ENCODE results near the gene PLB1. TPM values are rescaled to one million over a fixed set of nuclear protein-coding genes. Genes with fewer than 3 reads are reported as not detected.
A peak's percentile ranks its signal among the peaks of the same experiment; 100 is the strongest.

PLB1 gene
- polyA plus RNA-seq, 1 experiment: 1.4 TPM

DNA sequence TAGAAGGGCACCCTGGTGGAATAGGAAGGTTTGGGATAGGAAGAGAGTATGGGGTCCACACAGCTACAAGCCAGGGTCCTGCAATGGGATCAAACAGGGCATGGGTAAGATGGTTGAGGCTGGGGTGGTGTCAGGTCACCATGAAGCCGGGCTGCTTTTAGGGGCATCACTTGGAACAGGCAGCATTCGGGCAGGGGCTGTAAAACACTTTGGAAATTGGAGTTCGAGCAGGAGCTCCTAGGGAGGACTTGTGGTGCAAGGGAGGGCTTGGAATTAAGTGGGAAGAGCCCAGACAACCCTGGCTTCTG lies 47.1 kb upstream of the PLB1 start:
- ChIA-PET POLR2A (no interaction called here), CTCF (no interaction called here)
- no peaks in the 10 kb centered on the region for H3K27me3 ChIP-seq (ENCODE audit: control insufficient read depth, insufficient read depth, low read length)
- no peak overlapping the region for H3K4me3 ChIP-seq (ENCODE audit: low read depth, low read length)
- peak overlapping the region; percentile 79 for H3K27ac ChIP-seq (ENCODE audit: low read depth, low read length)
- no peak for DNase-seq (ENCODE audit: low read depth, low spot score)
- no peak for TF ChIP-seq CTCF (IDR thresholded peaks at IDR 0.05; ENCODE audit: low read depth, low read length)
- H3K9me3 ChIP-seq (ENCODE audit: control insufficient read depth, insufficient read depth, low read length): no peaks in the 10 kb centered on the region; the same call in 1 of the 2 replicates

- Histone ChIP-seq H3K27me3 (ENCODE audit: control insufficient read depth, insufficient read depth, low read length) (no peaks in the 10 kb centered on the region), H3K4me3 (ENCODE audit: low read depth, low read length) (no peak overlapping the region), H3K9me3 (ENCODE audit: control insufficient read depth, insufficient read depth, low read length) (no peaks in the 10 kb centered on the region; the same call in 1 of the 2 replicates), H3K27ac (ENCODE audit: low read depth, low read length) (no peak overlapping the region)
- no peak for TF ChIP-seq CTCF (IDR thresholded peaks at IDR 0.05; ENCODE audit: low read depth, low read length)
- no peak for DNase-seq (ENCODE audit: low read depth, low spot score)
- POLR2A ChIA-PET: no interaction called here
- CTCF ChIA-PET: no interaction called here
Measured at GRCh38 chr2:28449126-28449487, 46.8 kb upstream of the PLB1 start.

DNA sequence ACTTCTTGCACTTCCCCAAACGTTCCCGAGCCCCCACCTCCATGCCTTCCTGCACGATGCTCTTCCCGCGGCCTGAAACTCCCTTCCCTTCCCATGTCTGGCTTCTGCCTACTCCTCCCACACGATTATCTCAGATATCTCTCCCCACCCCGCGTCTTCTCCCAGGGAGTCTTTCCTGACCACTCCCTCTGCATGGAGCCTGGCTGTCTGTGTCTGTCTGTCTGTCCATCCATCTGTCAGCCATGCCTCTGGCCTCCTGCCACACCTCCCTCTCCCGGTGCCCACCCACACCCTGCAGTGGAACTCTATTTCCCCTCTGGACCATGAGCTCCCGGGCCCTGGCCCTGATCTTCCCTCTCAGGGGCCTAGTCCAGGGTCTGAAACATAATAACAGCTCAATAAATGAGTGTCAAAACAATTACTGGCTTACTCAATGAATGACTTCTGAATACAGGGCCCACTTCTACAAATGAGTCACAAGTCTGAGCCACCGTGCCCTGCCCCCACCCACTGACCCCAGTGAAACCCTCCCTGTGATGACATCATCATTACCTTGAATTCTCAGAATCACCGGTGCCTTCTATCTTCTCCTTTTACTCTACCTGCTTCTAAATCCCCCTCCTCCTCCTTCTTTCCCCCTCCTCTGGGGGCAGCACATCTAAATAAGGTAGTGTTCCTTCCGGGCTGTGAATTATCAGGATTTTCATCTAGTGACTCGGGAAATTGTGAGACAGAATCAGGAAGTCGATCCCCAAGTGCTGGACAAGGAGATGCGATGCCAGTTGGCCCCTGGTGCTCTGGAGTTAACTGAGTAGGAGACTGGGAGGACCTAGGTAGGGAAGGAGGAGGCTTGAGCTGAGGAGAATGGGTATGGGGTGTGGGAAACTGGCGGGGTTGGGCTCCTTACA lies 46.1 kb upstream of the PLB1 start:
- TF ChIP-seq CTCF (IDR thresholded peaks at IDR 0.05; ENCODE audit: low read depth, low read length): no peak
- ChIA-PET POLR2A (no interaction called here), CTCF (no interaction called here)
- Histone ChIP-seq H3K27me3 (ENCODE audit: control insufficient read depth, insufficient read depth, low read length) (no peaks in the 10 kb centered on the region), H3K4me3 (ENCODE audit: low read depth, low read length) (no peak overlapping the region), H3K9me3 (ENCODE audit: control insufficient read depth, insufficient read depth, low read length) (no peaks in the 10 kb centered on the region; the same call in 1 of the 2 replicates), H3K27ac (ENCODE audit: low read depth, low read length) (no peak overlapping the region)
- DNase-seq (ENCODE audit: low read depth, low spot score): no peak

GRCh38 chr2:28450901-28451565 lies 44.8 kb upstream of the PLB1 start:
- TF ChIP-seq CTCF (IDR thresholded peaks at IDR 0.05; ENCODE audit: low read depth, low read length): no peak
- CTCF ChIA-PET: no interaction called here
- H3K4me3 ChIP-seq (ENCODE audit: low read depth, low read length): no peak overlapping the region
- no peak for DNase-seq (ENCODE audit: low read depth, low spot score)
- no peaks in the 10 kb centered on the region; the same call in 1 of the 2 replicates for H3K9me3 ChIP-seq (ENCODE audit: control insufficient read depth, insufficient read depth, low read length)
- POLR2A ChIA-PET: no interaction called here
- no peak overlapping the region for H3K27ac ChIP-seq (ENCODE audit: low read depth, low read length)
- H3K27me3 ChIP-seq (ENCODE audit: control insufficient read depth, insufficient read depth, low read length): no peaks in the 10 kb centered on the region
